A549 (cell line): ENCODE measurements around the gene TSKS.

ENCODE experiments used
- EP300 ChIP-seq, 2 experiments: fragments of >200 bp; sonication (Bioruptor Twin); formaldehyde crosslinking; IDR thresholded peaks; 2 replicates in 1 of 2; 3 replicates in 1 of 2; pipeline ENCODE4 v1.6.1; 2016 to 2017
- MAFK ChIP-seq: fragments of 450-650 bp; IDR thresholded peaks from 2 replicates; pipeline ENCODE4 v1.6.1; 2014; ENCODE audit not compliant: partially characterized antibody
- POLR2A ChIP-seq: IDR thresholded peaks from 2 replicates; pipeline ENCODE4 v1.6.1; 2012; ENCODE audit warnings: mild to moderate bottlenecking, low read length
- TF ChIP-seq, protein P1 (sequence below): fragments of >200 bp; sonication (Bioruptor Twin); formaldehyde crosslinking; IDR thresholded peaks from 3 replicates; pipeline ENCODE4 v1.5.1; 2016

DNA sequence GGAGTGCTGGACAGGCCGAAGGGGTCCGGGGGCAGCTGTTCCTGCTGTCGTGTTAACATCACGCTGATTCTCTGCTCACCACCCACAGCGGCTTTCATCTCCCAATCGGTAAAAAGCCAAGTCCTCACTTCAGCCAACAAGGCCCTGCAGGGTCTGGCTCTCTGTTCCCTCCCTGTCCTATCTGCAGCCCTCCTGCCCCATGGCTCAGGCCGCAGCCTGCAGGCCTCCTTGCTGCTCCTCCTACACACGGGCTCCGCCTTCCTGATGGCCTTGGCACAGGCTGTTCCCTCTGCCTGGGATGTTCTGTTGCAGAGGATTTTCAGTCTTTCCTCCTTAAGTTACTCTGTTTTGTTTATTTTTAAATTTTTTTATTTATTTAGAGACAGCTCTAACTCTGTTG, 27.8 kb upstream of the TSKS start:
- no peak for TF ChIP-seq EP300 (IDR thresholded peaks at IDR 0.05)
- TF ChIP-seq, protein P1, sequence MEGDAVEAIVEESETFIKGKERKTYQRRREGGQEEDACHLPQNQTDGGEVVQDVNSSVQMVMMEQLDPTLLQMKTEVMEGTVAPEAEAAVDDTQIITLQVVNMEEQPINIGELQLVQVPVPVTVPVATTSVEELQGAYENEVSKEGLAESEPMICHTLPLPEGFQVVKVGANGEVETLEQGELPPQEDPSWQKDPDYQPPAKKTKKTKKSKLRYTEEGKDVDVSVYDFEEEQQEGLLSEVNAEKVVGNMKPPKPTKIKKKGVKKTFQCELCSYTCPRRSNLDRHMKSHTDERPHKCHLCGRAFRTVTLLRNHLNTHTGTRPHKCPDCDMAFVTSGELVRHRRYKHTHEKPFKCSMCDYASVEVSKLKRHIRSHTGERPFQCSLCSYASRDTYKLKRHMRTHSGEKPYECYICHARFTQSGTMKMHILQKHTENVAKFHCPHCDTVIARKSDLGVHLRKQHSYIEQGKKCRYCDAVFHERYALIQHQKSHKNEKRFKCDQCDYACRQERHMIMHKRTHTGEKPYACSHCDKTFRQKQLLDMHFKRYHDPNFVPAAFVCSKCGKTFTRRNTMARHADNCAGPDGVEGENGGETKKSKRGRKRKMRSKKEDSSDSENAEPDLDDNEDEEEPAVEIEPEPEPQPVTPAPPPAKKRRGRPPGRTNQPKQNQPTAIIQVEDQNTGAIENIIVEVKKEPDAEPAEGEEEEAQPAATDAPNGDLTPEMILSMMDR: no peak
- no peak for TF ChIP-seq MAFK
- TF ChIP-seq POLR2A: no peak
